GM18498 (cell line): ENCODE measurements around the gene RALGPS2.
"Not testable (repeated sequence)": the region's sequence is repeated elsewhere in the genome, so short reads cannot be mapped to it uniquely, and the experiment has no call there.

ENCODE experiments used
- ATAC-seq: cut with Tn5 transposase; IDR thresholded peaks from one replicate; pipeline ENCODE4 v1.9.1; 2021; ENCODE audit warnings: mild to moderate bottlenecking, moderate library complexity; ENCODE audit not compliant: unreplicated experiment

RALGPS2 gene

DNA sequence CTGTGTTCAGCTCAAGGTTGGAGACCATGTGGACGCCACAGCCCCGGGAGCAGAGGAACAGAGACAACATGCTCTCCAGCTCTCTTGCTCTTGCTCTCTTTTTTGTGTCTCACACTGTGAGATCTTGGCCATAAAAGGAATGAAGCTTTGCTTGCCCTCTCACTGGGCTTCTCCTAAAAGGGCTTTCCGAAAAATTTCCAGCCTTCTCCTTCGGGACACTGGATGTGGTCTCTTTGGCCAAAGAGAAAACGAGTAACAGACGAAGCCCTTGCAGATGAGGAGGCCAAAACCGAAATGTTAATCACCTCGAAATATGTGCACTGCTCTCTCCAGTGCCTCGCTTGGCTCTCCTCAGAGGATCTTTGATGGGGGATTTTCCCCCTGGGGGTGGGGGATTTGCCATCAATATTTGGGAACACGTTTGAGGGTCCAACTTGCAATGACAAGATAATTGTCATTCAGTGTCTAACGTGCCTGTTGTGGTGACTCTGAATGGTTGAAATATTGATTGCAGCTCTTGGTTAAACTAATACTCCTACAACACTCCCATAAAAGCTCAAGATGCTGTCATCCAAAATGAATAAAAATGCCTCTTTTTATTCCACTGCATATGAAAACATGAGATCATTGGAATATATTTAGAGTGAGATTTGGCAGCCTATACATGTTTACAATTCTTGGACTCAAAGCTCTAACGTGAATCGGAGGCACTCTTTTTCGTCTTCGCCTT lies 214.5 kb downstream of the RALGPS2 start:
- no peak for ATAC-seq

DNA sequence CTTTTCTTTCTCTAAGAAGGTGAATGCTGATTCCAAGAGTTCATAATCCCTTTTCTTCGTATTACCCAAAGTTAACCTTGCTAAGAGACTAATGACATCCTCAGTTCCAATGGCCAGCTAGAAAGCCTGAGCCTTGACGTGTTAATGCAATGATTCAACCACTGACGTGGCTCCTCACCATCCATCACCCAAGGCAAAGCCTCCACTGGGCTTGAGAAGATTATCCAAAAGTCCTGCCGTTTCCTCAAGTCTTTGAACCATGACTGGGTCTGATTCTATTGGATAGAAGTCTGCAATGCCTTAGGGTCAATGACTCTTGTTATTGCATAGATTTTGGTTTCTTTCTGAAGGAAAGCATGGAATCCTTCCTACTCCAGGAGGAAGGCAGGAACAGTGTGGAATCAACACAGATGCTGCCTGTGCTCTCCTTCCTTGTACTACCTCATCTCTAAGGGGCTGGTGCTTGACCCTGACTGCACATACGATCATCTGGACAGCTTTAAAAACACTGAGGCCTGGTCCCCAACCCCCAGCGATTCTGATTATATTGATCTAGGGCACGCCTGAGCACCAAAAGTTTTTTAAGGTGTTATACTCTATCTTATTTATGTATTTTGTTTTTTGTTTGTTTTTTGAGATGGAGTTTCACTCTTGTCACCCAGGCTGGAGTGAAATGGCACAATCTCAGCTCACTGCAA lies 215.2 kb downstream of the RALGPS2 start:
- no peak for ATAC-seq

GRCh38 chr1:178941261-178941689 lies 216.2 kb downstream of the RALGPS2 start:
- ATAC-seq, result no peak

DNA sequence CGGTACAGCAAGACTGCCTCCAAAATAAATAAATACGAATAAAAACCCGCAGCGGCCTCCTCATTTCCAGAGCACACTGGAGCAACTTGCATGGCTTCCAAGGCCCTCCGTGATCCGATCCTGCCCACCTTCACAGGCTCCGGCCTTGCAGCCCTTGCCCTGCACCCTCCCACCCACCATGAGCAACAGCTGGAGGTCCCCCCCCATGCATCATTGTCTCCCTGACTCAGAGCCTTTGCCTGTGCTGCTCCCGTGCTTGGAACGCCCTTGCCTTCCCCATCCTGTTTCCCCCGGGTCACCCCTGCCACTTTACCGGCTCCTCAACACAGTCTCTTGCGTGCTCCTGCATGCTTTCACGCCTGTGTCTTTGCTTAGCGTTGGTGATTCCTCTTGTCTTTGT lies 216.8 kb downstream of the RALGPS2 start:
- no peak for ATAC-seq

- ATAC-seq, result no peak
Observed at GRCh38 chr1:178942285-178943198, 217.5 kb downstream of the RALGPS2 start.

GRCh38 chr1:178944729-178945128 lies 219.7 kb downstream of the RALGPS2 start:
- ATAC-seq, result no peak

DNA sequence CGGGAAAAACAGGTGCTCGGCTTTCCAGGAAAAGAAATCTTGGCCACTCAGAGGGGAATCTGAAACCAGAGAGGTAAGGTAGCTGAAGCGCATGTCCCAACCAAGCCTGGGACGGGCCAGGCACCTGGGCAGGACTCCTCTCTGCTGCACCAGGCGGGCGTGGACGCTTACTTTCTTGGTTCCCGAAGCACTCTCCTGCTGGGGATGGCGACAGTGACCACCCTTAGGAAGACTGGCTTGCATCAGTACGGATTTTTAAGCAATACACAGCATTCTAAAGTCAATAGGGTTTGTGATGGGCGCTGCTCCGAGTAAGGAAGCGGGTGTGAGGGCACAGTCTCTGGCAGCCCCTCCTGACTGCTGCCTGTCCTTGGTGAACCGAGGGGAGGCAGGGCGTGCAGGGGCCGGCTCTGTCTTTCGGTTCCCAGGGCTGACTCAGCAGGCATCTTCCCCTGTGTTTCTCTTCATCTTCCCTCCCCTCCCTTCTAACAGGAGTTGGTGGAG lies 220.8 kb downstream of the RALGPS2 start:
- ATAC-seq, result no peak

DNA sequence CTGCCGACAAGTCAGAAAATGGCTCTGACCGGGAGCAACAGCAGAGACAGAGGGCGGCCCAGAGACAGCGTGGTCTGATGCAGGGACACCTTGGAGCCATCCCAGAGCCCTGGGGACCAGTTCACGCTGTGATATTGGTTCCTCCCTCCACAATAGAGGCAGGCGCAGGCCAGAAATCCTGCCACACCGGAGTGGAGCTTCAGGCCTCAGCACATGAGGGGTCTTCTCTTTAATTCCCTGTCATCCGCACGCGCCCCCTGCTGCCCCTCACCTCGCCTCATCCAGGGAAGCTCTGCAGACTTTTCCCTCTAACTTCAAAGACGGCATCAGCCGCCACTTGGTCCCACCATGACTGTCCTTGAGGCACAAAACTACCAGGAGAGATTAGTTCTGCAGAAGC lies 221.4 kb downstream of the RALGPS2 start:
- ATAC-seq, result no peak

DNA sequence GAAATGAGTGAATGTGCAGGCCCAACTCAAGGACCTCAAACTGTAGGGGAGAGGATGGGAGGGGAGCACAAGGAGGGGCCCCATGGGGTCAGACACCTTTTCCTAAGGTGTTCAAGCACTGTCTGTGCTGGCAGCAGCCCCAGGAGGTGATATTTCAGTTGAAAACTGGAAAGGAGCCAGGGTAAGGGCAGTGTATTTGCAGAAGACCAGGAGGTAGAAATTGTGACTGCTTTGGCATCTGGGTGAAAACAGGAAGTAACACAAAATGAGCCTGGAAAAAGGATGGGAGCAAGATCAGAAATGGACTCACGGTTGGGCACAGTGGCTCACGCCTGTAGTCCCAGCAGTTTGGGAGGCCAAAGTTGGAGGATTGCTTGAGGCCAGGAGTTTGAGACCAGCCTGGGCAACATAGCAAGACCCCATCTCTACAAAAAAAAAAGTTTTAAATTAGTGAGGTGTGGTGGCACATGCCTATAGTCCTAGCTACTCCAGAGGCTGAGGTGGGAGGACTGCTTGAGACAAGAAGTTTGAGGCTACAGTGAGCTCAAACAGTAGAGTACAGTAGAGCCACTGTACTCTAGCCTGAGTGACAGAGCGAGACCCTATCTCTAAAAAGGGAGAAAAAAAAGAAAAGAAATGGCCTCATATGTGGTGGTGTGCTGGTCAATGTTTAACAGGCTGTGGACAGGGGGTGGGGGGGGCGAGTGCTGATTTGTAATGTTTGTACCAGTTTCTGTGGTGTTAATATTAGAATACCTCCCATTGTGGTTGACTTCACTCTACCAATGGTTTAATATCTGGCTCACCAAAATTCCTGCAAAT lies 222.0 kb downstream of the RALGPS2 start:
- no peak for ATAC-seq

DNA sequence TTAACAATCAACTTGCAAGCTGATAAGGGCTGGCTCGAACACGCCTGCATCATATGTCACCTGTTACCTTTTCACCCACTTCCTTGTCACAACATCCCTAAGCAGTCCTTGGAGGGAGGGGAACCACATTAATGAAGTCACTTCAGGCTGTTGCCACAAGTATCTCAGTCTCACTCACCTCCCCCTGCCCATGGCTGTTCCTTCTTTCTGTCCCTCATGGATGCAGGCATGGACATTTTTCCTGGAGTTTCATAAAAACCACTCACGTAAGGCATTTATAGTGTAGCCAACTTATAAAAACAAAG lies 222.6 kb downstream of the RALGPS2 start:
- ATAC-seq, result no peak

DNA sequence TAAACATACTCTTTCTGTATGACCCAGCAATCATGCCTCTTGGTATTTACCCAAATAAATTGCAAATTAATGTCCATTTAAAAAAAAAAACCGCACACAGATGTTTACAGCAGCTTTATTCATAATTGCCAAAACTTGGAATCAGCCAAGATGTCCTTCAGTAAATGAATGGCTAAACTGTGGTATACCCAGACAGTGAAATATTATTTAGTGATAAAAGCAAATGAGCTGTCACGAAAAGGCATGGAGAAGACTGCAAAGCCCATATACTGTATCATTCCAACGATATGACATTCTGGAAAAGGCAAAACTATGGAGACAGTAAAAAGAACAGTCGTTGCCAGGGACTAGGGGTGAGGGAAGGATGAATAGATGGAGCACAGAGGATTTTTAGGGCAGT lies 223.6 kb downstream of the RALGPS2 start:
- no peak for ATAC-seq

DNA sequence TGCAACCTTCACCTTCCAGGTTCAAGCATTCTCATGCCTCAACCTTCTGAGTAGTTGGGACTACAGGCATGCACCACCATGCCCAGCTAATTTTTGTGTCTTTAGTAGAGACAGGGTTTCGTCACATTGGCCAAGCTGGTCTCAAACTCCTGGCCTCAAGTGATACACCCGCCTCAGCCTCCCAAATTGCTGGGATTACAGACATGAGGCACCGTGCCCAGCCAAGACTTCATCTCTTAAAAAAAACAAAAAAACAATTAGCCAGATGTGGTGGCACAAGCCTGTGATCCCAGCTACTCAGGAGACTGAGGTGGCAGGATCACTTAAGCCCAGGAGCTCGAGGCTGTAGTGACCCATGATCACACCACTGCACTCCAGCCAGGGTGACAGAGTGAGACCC lies 224.8 kb downstream of the RALGPS2 start:
- ATAC-seq, result not testable (repeated sequence)

GRCh38 chr1:178951600-178951999 lies 226.6 kb downstream of the RALGPS2 start:
- ATAC-seq, result no peak

DNA sequence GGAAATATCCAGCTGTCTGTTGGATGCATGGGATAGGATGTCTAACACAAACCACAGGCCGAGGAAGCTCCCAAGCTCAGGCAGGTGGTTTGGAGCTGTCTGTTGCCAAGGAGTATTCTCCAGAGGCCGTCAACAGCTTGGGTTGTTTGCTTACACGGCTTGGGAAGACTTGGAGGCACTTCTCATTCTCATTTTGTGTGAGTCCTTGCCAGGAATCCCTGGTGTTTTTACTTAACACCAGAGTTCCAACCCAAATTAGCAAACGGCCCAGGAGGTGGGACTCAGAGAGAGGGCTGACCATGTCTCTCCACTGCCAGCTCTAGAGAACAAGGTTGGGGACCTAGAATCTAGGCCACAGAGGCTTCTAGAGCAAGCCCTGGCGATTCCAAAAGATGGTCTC lies 228.0 kb downstream of the RALGPS2 start:
- no peak for ATAC-seq

- no peak for ATAC-seq
Observed at GRCh38 chr1:178953538-178954324, 228.7 kb downstream of the RALGPS2 start.

DNA sequence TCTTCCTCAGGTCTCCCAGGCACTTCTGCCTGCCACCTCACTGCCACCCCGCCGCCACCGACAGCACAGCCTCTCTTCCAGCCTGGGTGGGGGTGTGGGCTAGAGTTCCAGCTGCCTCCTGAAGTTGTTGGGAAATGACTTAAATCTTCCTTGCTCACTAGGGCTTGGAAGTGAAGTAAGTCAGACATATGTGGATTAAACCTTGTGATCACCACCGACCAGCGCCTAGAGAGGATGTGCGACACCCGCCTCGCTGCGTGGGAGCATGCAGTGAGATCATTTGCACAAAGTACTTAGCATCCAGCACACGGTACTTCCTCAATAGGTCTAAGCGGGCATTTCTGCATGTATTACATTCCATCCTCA lies 229.3 kb downstream of the RALGPS2 start:
- no peak for ATAC-seq

DNA sequence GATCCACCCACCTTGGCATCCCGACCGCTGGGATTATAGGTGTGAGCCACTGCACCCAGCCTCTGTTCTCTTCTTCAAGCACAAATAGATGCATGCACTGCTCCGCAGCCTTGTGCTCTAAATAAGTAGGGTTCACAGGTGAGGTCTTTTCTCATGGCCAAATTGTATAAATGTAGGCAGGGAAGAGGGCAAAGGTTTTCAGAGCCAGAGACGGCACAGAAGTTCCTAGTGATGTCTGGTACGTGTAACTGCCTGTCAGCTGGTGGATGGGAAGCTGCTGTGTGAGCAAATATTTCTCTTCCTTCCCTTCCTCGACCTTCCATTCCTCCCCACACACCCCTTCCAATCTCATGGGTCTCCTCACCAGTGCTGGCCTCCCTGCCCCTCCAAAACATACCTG lies 229.9 kb downstream of the RALGPS2 start:
- ATAC-seq, result no peak

- ATAC-seq, result no peak
Observed at GRCh38 chr1:178955391-178955954, 230.4 kb downstream of the RALGPS2 start.

DNA sequence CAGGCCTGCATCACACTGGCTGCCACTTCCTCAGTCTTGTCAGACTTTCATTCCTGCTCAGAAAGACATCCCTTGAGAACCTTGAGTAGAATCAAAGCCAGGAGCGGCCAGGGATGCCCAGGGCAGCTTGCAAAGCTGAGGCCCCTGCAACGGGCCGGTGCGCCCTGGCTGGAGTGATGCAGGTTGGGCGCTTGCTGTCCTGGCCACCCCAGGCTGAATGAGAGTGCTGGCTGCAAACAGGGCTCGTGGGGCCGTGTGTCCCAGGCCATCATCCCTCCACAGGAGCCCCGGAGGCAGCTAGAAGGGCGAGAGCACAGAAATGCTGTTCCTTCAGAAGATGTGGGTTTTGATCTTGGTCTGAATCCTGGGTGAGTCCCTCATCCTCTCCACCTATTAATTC lies 233.4 kb downstream of the RALGPS2 start:
- ATAC-seq, result no peak
